Stimulated activated CD4-positive, alpha-beta T cell treated with anti-CD3 and anti-CD28 coated beads, Interleukin-4, amount 100 ng/mL, for 1 hour (primary cell): ENCODE data around the gene OR5AL1.
"Not testable (repeated sequence)": the region's sequence is repeated elsewhere in the genome, so short reads cannot be mapped to it uniquely, and the experiment has no call there.

Experiments
- DNase-seq: peaks from one replicate; pipeline ENCODE4 v3.0.0-alpha.2; 2020

OR5AL1 gene

GRCh38 chr11:56412396-56412795, at the start of gene OR5AL1:
Gene OR5AL1, plus strand, starts transcription at chr11:56412696.
- DNase-seq, result no peak

DNA sequence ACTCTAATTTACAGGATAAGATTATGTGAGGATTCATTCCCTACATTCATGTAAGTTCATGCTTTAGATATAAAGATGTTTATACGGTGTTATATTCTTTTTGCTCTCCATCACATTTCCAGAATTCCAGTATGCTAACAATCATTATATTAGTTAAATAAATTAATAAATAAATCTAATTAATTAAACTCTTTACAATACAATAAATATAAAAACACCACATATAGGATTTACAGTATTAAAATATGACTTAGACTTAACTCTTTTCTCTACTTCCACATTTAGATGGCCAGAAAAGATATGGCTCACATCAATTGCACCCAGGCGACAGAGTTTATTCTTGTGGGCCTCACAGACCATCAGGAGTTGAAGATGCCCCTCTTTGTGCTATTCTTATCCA, 37.2 kb upstream of the OR5AL1 start, which contains the start of gene OR8U1:
Gene OR8U1 (plus strand): TSS at position 301 of the 400 bp plus-strand sequence. CDS start 0 bp downstream, at position 301.
- no peak for DNase-seq

- no peak for DNase-seq
Observed at GRCh38 chr11:56380120-56380519, 32.4 kb upstream of the OR5AL1 start.

DNA sequence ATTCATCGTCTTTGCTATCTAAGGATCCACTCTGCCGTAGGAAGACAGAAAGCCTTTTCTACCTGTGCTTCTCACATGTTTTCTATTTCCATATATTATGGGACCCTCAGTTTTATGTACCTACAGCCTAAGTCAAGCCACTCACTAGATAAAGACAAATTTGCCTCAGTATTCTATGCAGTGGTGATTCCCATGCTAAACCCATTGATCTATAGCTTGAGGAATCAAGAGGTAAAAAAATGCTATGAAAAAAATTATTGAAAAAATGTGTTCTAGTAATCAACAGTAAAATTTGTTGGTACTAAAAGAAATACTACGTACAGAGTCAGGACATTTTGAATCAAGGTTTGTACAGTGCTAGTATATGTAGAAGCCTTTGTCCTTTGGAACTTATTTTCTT, 18.1 kb upstream of the OR5AL1 start:
- no peak for DNase-seq

GRCh38 chr11:56396047-56396446, 16.4 kb upstream of the OR5AL1 start:
- no peak for DNase-seq

- DNase-seq, result not testable (repeated sequence)
Observed at GRCh38 chr11:56401858-56402461, 10.5 kb upstream of the OR5AL1 start.

DNA sequence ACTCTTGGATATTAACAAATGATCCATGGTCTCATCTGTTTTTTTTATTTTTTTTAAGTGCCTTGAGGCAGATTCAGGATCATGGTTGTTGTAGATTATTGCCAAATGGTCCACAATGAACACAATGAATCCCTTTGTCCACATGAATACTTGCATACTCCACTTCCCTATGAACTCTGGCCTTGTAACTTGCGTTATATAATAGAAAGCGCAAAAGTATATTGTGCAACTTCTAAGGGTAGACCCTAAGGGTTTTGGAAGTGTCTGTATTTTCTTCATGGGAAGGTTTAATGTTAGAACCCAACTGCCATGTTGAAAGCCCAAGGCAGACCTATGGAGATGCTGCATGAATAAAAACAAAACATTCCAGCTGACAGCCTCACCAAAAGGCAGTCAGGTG, 8.1 kb upstream of the OR5AL1 start:
- DNase-seq, result no peak

GRCh38 chr11:56410801-56411200, 1.7 kb upstream of the OR5AL1 start:
- DNase-seq, result no peak

DNA sequence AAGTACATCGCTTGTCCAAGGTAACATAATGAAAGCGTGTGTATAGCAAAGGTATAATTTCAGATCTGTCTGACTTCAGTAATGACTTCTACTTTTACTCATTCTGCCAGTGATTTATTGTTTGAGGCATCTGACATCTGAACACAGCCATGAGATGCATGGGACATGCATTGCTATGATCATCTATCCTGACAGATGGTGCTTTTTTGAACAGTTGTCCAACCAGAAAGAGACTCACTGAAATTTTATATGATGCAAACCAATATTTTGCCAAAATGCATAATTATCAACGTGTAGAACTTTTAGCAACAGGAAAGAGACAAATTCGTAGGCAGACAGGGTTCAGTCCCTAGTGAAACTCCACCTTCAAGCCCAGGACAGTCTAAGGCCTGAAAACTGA, 41.0 kb downstream of the OR5AL1 start:
- no peak for DNase-seq

GRCh38 chr11:56457076-56457475, 44.6 kb downstream of the OR5AL1 start:
- no peak for DNase-seq
